ENCODE measurements around the gene KREMEN2. TPM values are rescaled to one million over a fixed set of nuclear protein-coding genes. Genes with fewer than 3 reads are reported as not detected.
A peak's percentile ranks its signal among the peaks of the same experiment; 100 is the strongest.
"Not testable (repeated sequence)": the region's sequence is repeated elsewhere in the genome, so short reads cannot be mapped to it uniquely, and the experiment has no call there.

KREMEN2 gene
- 7.9 TPM for polyA plus RNA-seq (2013, experiment 1 of 4)
- polyA plus RNA-seq (2013, experiment 2 of 4) = 6.5 TPM
- polyA plus RNA-seq (2013, experiment 3 of 4) = 3.7 TPM
- polyA plus RNA-seq (2013, experiment 4 of 4) = 3.5 TPM

- WGBS, 2 experiments = 0 to 1% methylated on average over 60 of the region's 60 CpGs
- Histone ChIP-seq H3K4me1 (ENCODE audit: control insufficient read depth, insufficient read depth, low read length) (peaks cover 13% of the 10 kb centered on the region), H3K4me3 (ENCODE audit: insufficient read depth, low read depth, low read length) (peak within 1 kb of the TSS; percentile 40), H3K9me3 (ENCODE audit: control insufficient read depth, low read length) (no peaks in the 10 kb centered on the region), H3K27me3 (ENCODE audit: control insufficient read depth, insufficient read depth, low read length, poor library complexity, severe bottlenecking) (peaks cover 58% of the 10 kb centered on the region), H3K27ac (ENCODE audit: insufficient read depth, low read depth, low read length, poor library complexity, severe bottlenecking) (no peak within 1 kb of the TSS), H3K36me3 (ENCODE audit: control insufficient read depth, insufficient read depth, low read length) (no peaks in the 10 kb centered on the region)
Observed at GRCh38 chr16:2963723-2964474, at the start of gene KREMEN2. Gene KREMEN2 (plus strand): TSS chr16:2964275. CDS start chr16:2964521, 246 bp downstream.

GRCh38 chr16:2915196-2915929 lies 48.7 kb upstream of the KREMEN2 start:
- Histone ChIP-seq H3K27me3 (ENCODE audit: control insufficient read depth, insufficient read depth, low read length, poor library complexity, severe bottlenecking) (peaks cover 15% of the 10 kb centered on the region), H3K27ac (ENCODE audit: insufficient read depth, low read depth, low read length, poor library complexity, severe bottlenecking) (no peak overlapping the region), H3K4me3 (ENCODE audit: insufficient read depth, low read depth, low read length) (no peak overlapping the region), H3K36me3 (ENCODE audit: control insufficient read depth, insufficient read depth, low read length) (no peaks in the 10 kb centered on the region), H3K9me3 (ENCODE audit: control insufficient read depth, low read length) (no peaks in the 10 kb centered on the region), H3K4me1 (ENCODE audit: control insufficient read depth, insufficient read depth, low read length) (no peaks in the 10 kb centered on the region)
- WGBS, 2 experiments = 86 to 91% methylated on average over 13 of the region's 13 CpGs

- H3K4me1 ChIP-seq (ENCODE audit: control insufficient read depth, insufficient read depth, low read length) = no peaks in the 10 kb centered on the region
- 45 to 50% methylated on average over 13 of the region's 13 CpGs for WGBS, 2 experiments
- H3K4me3 ChIP-seq (ENCODE audit: insufficient read depth, low read depth, low read length) = no peak overlapping the region
- no peaks in the 10 kb centered on the region for H3K36me3 ChIP-seq (ENCODE audit: control insufficient read depth, insufficient read depth, low read length)
- H3K9me3 ChIP-seq (ENCODE audit: control insufficient read depth, low read length) = no peaks in the 10 kb centered on the region
- H3K27me3 ChIP-seq (ENCODE audit: control insufficient read depth, insufficient read depth, low read length, poor library complexity, severe bottlenecking) = no peaks in the 10 kb centered on the region
- no peak overlapping the region for H3K27ac ChIP-seq (ENCODE audit: insufficient read depth, low read depth, low read length, poor library complexity, severe bottlenecking)
Observed at GRCh38 chr16:2919511-2920255, 44.4 kb upstream of the KREMEN2 start.

GRCh38 chr16:2923481-2923880 lies 40.6 kb upstream of the KREMEN2 start:
- H3K27me3 ChIP-seq (ENCODE audit: control insufficient read depth, insufficient read depth, low read length, poor library complexity, severe bottlenecking) = no peaks in the 10 kb centered on the region
- H3K27ac ChIP-seq (ENCODE audit: insufficient read depth, low read depth, low read length, poor library complexity, severe bottlenecking) = no peak overlapping the region
- no peaks in the 10 kb centered on the region for H3K36me3 ChIP-seq (ENCODE audit: control insufficient read depth, insufficient read depth, low read length)
- WGBS, 2 experiments = 95 to 97% methylated on average over 14 of the region's 14 CpGs
- no peaks in the 10 kb centered on the region for H3K9me3 ChIP-seq (ENCODE audit: control insufficient read depth, low read length)
- no peak overlapping the region for H3K4me3 ChIP-seq (ENCODE audit: insufficient read depth, low read depth, low read length)
- peaks cover 4% of the 10 kb centered on the region for H3K4me1 ChIP-seq (ENCODE audit: control insufficient read depth, insufficient read depth, low read length)

- Histone ChIP-seq H3K4me1 (ENCODE audit: control insufficient read depth, insufficient read depth, low read length) (peaks cover 4% of the 10 kb centered on the region), H3K36me3 (ENCODE audit: control insufficient read depth, insufficient read depth, low read length) (no peaks in the 10 kb centered on the region), H3K27me3 (ENCODE audit: control insufficient read depth, insufficient read depth, low read length, poor library complexity, severe bottlenecking) (no peaks in the 10 kb centered on the region), H3K4me3 (ENCODE audit: insufficient read depth, low read depth, low read length) (no peak overlapping the region), H3K27ac (ENCODE audit: insufficient read depth, low read depth, low read length, poor library complexity, severe bottlenecking) (no peak overlapping the region), H3K9me3 (ENCODE audit: control insufficient read depth, low read length) (no peaks in the 10 kb centered on the region)
- 70 to 75% methylated on average over 39 to 42 of the region's 42 CpGs for WGBS, 2 experiments
Observed at GRCh38 chr16:2924901-2925755, 38.9 kb upstream of the KREMEN2 start.

- Histone ChIP-seq H3K27ac (ENCODE audit: insufficient read depth, low read depth, low read length, poor library complexity, severe bottlenecking) (no peak overlapping the region), H3K4me1 (ENCODE audit: control insufficient read depth, insufficient read depth, low read length) (peaks cover 4% of the 10 kb centered on the region), H3K36me3 (ENCODE audit: control insufficient read depth, insufficient read depth, low read length) (no peaks in the 10 kb centered on the region), H3K9me3 (ENCODE audit: control insufficient read depth, low read length) (no peaks in the 10 kb centered on the region), H3K4me3 (ENCODE audit: insufficient read depth, low read depth, low read length) (no peak overlapping the region), H3K27me3 (ENCODE audit: control insufficient read depth, insufficient read depth, low read length, poor library complexity, severe bottlenecking) (no peaks in the 10 kb centered on the region)
- 89 to 92% methylated on average over 9 of the region's 9 CpGs for WGBS, 2 experiments
Observed at GRCh38 chr16:2925951-2926649, 38.0 kb upstream of the KREMEN2 start.

- peaks cover 4% of the 10 kb centered on the region for H3K4me1 ChIP-seq (ENCODE audit: control insufficient read depth, insufficient read depth, low read length)
- no peaks in the 10 kb centered on the region for H3K9me3 ChIP-seq (ENCODE audit: control insufficient read depth, low read length)
- WGBS, 2 experiments = 93 to 95% methylated on average over 5 of the region's 5 CpGs
- H3K27me3 ChIP-seq (ENCODE audit: control insufficient read depth, insufficient read depth, low read length, poor library complexity, severe bottlenecking) = no peaks in the 10 kb centered on the region
- no peak overlapping the region for H3K27ac ChIP-seq (ENCODE audit: insufficient read depth, low read depth, low read length, poor library complexity, severe bottlenecking)
- no peaks in the 10 kb centered on the region for H3K36me3 ChIP-seq (ENCODE audit: control insufficient read depth, insufficient read depth, low read length)
- no peak overlapping the region for H3K4me3 ChIP-seq (ENCODE audit: insufficient read depth, low read depth, low read length)
Observed at GRCh38 chr16:2926650-2926999, 37.5 kb upstream of the KREMEN2 start.

GRCh38 chr16:2927010-2927646 lies 36.9 kb upstream of the KREMEN2 start:
- H3K4me1 ChIP-seq (ENCODE audit: control insufficient read depth, insufficient read depth, low read length) = peaks cover 4% of the 10 kb centered on the region
- no peaks in the 10 kb centered on the region for H3K27me3 ChIP-seq (ENCODE audit: control insufficient read depth, insufficient read depth, low read length, poor library complexity, severe bottlenecking)
- 22 to 24% methylated on average over 19 of the region's 19 CpGs for WGBS, 2 experiments
- H3K4me3 ChIP-seq (ENCODE audit: insufficient read depth, low read depth, low read length) = no peak overlapping the region
- no peaks in the 10 kb centered on the region for H3K36me3 ChIP-seq (ENCODE audit: control insufficient read depth, insufficient read depth, low read length)
- no peaks in the 10 kb centered on the region for H3K9me3 ChIP-seq (ENCODE audit: control insufficient read depth, low read length)
- H3K27ac ChIP-seq (ENCODE audit: insufficient read depth, low read depth, low read length, poor library complexity, severe bottlenecking) = no peak overlapping the region

- not testable (repeated sequence) for H3K27me3 ChIP-seq (ENCODE audit: control insufficient read depth, insufficient read depth, low read length, poor library complexity, severe bottlenecking); H3K36me3 ChIP-seq (ENCODE audit: control insufficient read depth, insufficient read depth, low read length); H3K9me3 ChIP-seq (ENCODE audit: control insufficient read depth, low read length); H3K4me1 ChIP-seq (ENCODE audit: control insufficient read depth, insufficient read depth, low read length); H3K27ac ChIP-seq (ENCODE audit: insufficient read depth, low read depth, low read length, poor library complexity, severe bottlenecking); H3K4me3 ChIP-seq (ENCODE audit: insufficient read depth, low read depth, low read length)
- WGBS, 2 experiments = 63 to 75% methylated on average over 4 of the region's 4 CpGs
Observed at GRCh38 chr16:2928151-2928550, 35.9 kb upstream of the KREMEN2 start.
